ENCODE measurements around the gene UMAD1.

The UMAD1 gene

GRCh38 chr7:7913504-7913903 is 273.0 kb downstream of the UMAD1 start:
- no peaks in the 10 kb centered on the region for H3K4me1 Mint-ChIP-seq (ENCODE audit: low read depth)

GRCh38 chr7:7914547-7914946 is 274.0 kb downstream of the UMAD1 start:
- Mint-ChIP-seq H3K27me3 (no peaks in the 10 kb centered on the region), H3K27ac (no peak overlapping the region), H3K4me3 (no peak overlapping the region), H3K9me3 (ENCODE audit: low read depth) (no peaks in the 10 kb centered on the region), H3K36me3 (peaks cover 8% of the 10 kb centered on the region), H3K4me1 (ENCODE audit: low read depth) (no peaks in the 10 kb centered on the region)

More at GRCh38 chr7:7913504-7913903, 273.0 kb downstream of the UMAD1 start:
- Mint-ChIP-seq H3K9me3 (ENCODE audit: low read depth) (no peaks in the 10 kb centered on the region), H3K36me3 (peaks cover 10% of the 10 kb centered on the region), H3K27ac (no peak overlapping the region), H3K27me3 (no peaks in the 10 kb centered on the region), H3K4me3 (no peak overlapping the region)

DNA sequence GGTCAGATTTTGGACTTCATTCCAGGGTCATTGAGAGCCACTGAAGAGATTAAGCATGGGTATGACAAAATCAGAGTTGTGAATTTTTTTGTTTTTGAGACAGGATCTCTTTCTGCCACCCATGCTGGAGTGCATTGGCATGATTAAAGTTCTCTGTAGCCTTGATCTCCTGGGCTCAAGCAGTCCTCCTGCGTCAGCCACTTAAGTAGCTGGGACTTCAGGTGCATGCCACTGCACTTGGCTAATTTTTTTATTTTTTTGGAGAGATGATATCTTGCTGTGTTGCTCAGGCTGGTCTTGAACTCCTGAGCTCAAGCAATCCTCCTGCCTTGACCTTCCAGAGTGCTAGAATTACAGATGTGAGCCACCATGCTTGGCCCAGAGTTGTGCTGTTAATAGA is 275.5 kb downstream of the UMAD1 start:
- Mint-ChIP-seq H3K36me3 (peaks cover 8% of the 10 kb centered on the region), H3K27me3 (no peaks in the 10 kb centered on the region), H3K4me1 (ENCODE audit: low read depth) (peaks cover 3% of the 10 kb centered on the region), H3K4me3 (no peak overlapping the region), H3K27ac (no peak overlapping the region), H3K9me3 (ENCODE audit: low read depth) (no peaks in the 10 kb centered on the region)

DNA sequence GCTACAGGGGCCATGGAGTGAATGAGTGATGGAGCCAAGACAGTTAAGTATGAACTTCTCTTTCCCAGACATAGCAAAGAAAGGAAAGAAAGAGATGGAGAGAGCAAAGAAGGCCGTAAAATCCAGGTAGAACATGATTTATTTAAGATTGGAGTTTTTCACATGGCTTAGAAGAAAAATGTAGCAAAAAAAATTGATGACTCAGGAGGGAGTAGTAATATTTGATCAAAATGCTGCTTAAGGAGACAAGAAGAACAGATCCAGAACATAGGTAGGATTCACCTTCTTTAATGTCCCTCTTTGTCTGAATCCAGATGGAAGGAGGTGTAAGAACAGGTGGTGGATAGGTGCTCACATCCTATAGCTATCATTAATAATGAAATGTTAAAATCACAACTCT is 277.0 kb downstream of the UMAD1 start:
- H3K4me1 Mint-ChIP-seq (ENCODE audit: low read depth): peaks cover 3% of the 10 kb centered on the region
- H3K4me3 Mint-ChIP-seq: no peak overlapping the region
- H3K27me3 Mint-ChIP-seq: no peaks in the 10 kb centered on the region
- no peaks in the 10 kb centered on the region for H3K9me3 Mint-ChIP-seq (ENCODE audit: low read depth)
- H3K36me3 Mint-ChIP-seq: peaks cover 8% of the 10 kb centered on the region
- no peak overlapping the region for H3K27ac Mint-ChIP-seq

- H3K27me3 Mint-ChIP-seq: no peaks in the 10 kb centered on the region
Measured at GRCh38 chr7:7918736-7919448, 278.3 kb downstream of the UMAD1 start.

GRCh38 chr7:7919449-7919945 is 278.9 kb downstream of the UMAD1 start:
- Mint-ChIP-seq H3K27me3 (no peaks in the 10 kb centered on the region), H3K9me3 (ENCODE audit: low read depth) (no peaks in the 10 kb centered on the region), H3K4me1 (ENCODE audit: low read depth) (peaks cover 15% of the 10 kb centered on the region), H3K36me3 (peaks cover 13% of the 10 kb centered on the region), H3K27ac (no peak overlapping the region), H3K4me3 (no peak overlapping the region)

More at GRCh38 chr7:7918736-7919448, 278.3 kb downstream of the UMAD1 start:
- H3K36me3 Mint-ChIP-seq: peaks cover 8% of the 10 kb centered on the region
- no peak overlapping the region for H3K27ac Mint-ChIP-seq
- no peak overlapping the region for H3K4me3 Mint-ChIP-seq
- H3K9me3 Mint-ChIP-seq (ENCODE audit: low read depth): no peaks in the 10 kb centered on the region
- H3K4me1 Mint-ChIP-seq (ENCODE audit: low read depth): peaks cover 9% of the 10 kb centered on the region

DNA sequence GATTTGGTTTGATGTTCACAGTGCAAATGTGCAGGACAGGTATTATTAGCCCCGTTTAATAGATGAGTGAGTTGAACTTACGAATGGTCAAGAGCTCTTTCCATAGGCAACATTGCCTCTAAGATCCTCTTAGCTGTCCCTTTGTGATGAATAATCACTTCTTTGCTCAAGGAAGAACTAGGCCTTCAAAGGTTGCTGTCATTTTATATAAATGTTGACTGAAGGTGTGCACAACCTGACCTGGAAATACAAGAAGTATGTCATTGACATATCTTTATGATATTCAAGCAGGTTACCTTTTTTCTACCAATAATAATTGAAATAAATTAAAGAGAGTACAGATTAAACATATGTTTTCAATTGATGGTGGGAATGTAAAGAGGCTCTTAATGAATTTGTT is 279.5 kb downstream of the UMAD1 start:
- Mint-ChIP-seq H3K27me3 (no peaks in the 10 kb centered on the region), H3K4me1 (ENCODE audit: low read depth) (peaks cover 15% of the 10 kb centered on the region), H3K9me3 (ENCODE audit: low read depth) (no peaks in the 10 kb centered on the region), H3K4me3 (no peak overlapping the region), H3K36me3 (peaks cover 13% of the 10 kb centered on the region), H3K27ac (no peak overlapping the region)

- H3K36me3 Mint-ChIP-seq: peaks cover 13% of the 10 kb centered on the region
- H3K4me1 Mint-ChIP-seq (ENCODE audit: low read depth): peaks cover 15% of the 10 kb centered on the region
- no peak overlapping the region for H3K27ac Mint-ChIP-seq
- no peaks in the 10 kb centered on the region for H3K27me3 Mint-ChIP-seq
- no peak overlapping the region for H3K4me3 Mint-ChIP-seq
- no peaks in the 10 kb centered on the region for H3K9me3 Mint-ChIP-seq (ENCODE audit: low read depth)
Measured at GRCh38 chr7:7920481-7920880, 279.9 kb downstream of the UMAD1 start.

DNA sequence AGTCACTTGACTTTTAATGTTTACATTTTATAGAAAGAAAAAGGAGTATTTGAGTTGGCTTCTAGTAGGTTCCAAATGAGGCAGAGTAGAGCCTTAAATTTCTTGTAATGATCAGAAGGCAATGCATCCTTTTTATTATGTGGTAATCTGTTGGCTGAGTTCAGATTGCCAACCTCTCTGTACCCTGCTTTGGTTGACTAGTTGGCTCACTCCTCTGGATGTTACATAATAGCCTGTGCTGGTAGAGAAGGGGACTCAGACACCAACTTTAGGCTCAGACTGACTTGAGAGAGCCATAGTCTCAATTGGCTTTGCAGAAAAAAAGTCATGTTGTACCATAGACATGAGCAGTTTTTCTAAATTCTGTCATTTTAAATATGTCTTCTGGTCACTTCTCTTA is 281.3 kb downstream of the UMAD1 start:
- H3K27ac Mint-ChIP-seq: no peak overlapping the region
- peaks cover 15% of the 10 kb centered on the region for H3K4me1 Mint-ChIP-seq (ENCODE audit: low read depth)
- H3K27me3 Mint-ChIP-seq: no peaks in the 10 kb centered on the region
- H3K36me3 Mint-ChIP-seq: peaks cover 4% of the 10 kb centered on the region
- no peak overlapping the region for H3K4me3 Mint-ChIP-seq
- no peaks in the 10 kb centered on the region for H3K9me3 Mint-ChIP-seq (ENCODE audit: low read depth)

DNA sequence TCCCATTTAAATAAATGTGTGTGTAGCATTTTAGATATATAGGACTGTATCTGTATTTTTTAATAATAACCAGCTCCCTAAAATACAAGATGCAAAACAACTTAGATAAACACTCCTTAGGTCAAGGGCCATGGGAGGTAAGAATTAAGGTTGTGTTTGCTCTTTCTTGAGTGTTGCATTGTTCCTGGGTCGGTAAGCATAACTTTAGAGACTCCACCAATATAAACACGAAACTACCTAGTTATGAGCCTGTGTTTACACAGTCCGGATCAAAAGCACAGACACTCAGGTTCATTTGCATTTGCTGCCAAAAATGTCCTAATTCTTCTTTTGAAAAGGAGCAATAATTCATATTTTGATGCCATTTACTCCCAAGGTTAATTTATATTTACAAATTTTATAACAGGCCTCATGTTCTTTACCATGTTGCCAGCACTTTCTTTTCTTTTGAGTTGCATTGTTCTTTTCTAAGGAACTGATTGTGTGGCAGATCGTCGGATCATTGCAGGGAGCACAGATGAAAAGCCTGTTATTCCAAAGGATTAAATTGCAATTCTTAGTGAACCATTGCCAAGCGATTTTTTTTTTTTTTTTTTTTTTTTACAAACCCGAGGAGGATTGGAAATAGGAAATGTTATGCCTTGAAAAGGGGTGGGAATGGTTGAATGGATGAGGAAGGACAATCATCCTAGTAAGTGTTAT is 282.3 kb downstream of the UMAD1 start:
- Mint-ChIP-seq H3K27ac (no peak overlapping the region), H3K4me1 (ENCODE audit: low read depth) (peaks cover 15% of the 10 kb centered on the region), H3K36me3 (peaks cover 4% of the 10 kb centered on the region), H3K9me3 (ENCODE audit: low read depth) (no peaks in the 10 kb centered on the region), H3K4me3 (no peak overlapping the region), H3K27me3 (no peaks in the 10 kb centered on the region)

- no peak overlapping the region for H3K4me3 Mint-ChIP-seq
- H3K4me1 Mint-ChIP-seq (ENCODE audit: low read depth): peaks cover 15% of the 10 kb centered on the region
- H3K27me3 Mint-ChIP-seq: no peaks in the 10 kb centered on the region
- H3K9me3 Mint-ChIP-seq (ENCODE audit: low read depth): no peaks in the 10 kb centered on the region
- H3K36me3 Mint-ChIP-seq: peaks cover 4% of the 10 kb centered on the region
- H3K27ac Mint-ChIP-seq: no peak overlapping the region
Measured at GRCh38 chr7:7923818-7924217, 283.3 kb downstream of the UMAD1 start.

- H3K36me3 Mint-ChIP-seq: peaks cover 4% of the 10 kb centered on the region
- H3K9me3 Mint-ChIP-seq (ENCODE audit: low read depth): no peaks in the 10 kb centered on the region
- H3K27ac Mint-ChIP-seq: no peak overlapping the region
- no peak overlapping the region for H3K4me3 Mint-ChIP-seq
- H3K4me1 Mint-ChIP-seq (ENCODE audit: low read depth): peaks cover 15% of the 10 kb centered on the region
- no peaks in the 10 kb centered on the region for H3K27me3 Mint-ChIP-seq
Measured at GRCh38 chr7:7924303-7924702, 283.8 kb downstream of the UMAD1 start.

Measured in activated naive CD8-positive, alpha-beta T cell (primary cell).